ENCODE results near the gene ACOT12.

- no peak for TF ChIP-seq CTCF (IDR thresholded peaks at IDR 0.05)
- TF ChIP-seq POLR2A (IDR thresholded peaks at IDR 0.05) = no peak
- no peak for TF ChIP-seq POLR2AphosphoS5 (IDR thresholded peaks at IDR 0.05; ENCODE audit: insufficient read depth in 1 of 2, low read depth in 1 of 2)
Observed at GRCh38 chr5:81428861-81429260, 34.9 kb upstream of the ACOT12 start.
